ENCODE data around the gene AHDC1.
"Not testable (repeated sequence)": the region's sequence is repeated elsewhere in the genome, so short reads cannot be mapped to it uniquely, and the experiment has no call there.

Gene AHDC1

DNA sequence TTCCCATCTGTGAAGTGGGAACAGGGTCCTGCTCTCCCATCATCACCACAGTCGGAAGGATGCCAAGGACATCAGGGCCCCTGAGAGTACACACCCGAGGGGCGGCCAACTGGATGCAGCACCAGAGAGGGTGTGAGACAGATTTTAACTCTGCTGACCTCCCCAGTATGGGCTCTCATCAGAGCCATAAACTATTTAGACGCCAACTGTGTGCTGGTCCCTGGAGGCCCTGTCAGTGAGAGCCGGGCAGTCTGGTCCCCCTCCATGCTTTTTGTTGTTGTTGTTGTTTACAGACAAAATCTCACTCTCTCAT is 29.3 kb upstream of the AHDC1 start:
- DNase-seq (ENCODE audit: low read depth in 3 of 3) = no peak

- peak in 2 of 3 experiments; percentile 46 to 57 for DNase-seq (ENCODE audit: low read depth in 3 of 3)
These were observed 28.7 kb upstream of the AHDC1 start for GRCh38 chr1:27632387-27633297.

- no peak for DNase-seq (ENCODE audit: low read depth in 3 of 3)
These were observed 27.0 kb upstream of the AHDC1 start for GRCh38 chr1:27630859-27631491.

DNA sequence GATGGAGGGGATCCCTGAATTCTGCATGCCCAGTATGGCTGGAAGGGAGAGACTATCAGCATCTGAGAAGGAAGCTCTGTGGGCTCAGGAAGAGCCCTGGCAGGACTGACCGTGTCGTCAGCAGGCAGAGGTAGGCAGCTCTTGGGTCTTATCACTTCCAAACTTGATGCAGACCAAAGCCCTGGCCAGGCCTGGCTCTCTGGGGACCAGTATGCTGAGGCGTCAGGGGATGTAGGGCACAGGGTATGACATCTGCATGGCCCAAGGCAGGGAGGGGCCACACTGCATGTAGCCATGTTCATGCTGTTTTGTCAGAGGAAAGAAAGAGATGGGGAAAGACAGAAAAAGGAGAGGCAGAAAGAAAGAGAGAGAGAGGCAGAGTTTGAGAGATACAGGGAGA is 24.8 kb upstream of the AHDC1 start:
- no peak for DNase-seq (ENCODE audit: low read depth in 3 of 3)

- not testable (repeated sequence) for DNase-seq (ENCODE audit: low read depth in 3 of 3)
These were observed 23.8 kb upstream of the AHDC1 start for GRCh38 chr1:27627733-27628132.

GRCh38 chr1:27627061-27627460 is 23.1 kb upstream of the AHDC1 start:
- DNase-seq (ENCODE audit: low read depth in 3 of 3) = no peak

GRCh38 chr1:27626031-27626935 is 22.3 kb upstream of the AHDC1 start:
- no peak for DNase-seq (ENCODE audit: low read depth in 3 of 3)

- DNase-seq (ENCODE audit: low read depth in 3 of 3) = no peak
These were observed 20.7 kb upstream of the AHDC1 start for GRCh38 chr1:27624467-27625178.

GRCh38 chr1:27623327-27624212 is 19.6 kb upstream of the AHDC1 start:
- no peak for DNase-seq (ENCODE audit: low read depth in 3 of 3)

GRCh38 chr1:27622828-27623227 is 18.9 kb upstream of the AHDC1 start:
- DNase-seq (ENCODE audit: low read depth in 3 of 3) = no peak

DNA sequence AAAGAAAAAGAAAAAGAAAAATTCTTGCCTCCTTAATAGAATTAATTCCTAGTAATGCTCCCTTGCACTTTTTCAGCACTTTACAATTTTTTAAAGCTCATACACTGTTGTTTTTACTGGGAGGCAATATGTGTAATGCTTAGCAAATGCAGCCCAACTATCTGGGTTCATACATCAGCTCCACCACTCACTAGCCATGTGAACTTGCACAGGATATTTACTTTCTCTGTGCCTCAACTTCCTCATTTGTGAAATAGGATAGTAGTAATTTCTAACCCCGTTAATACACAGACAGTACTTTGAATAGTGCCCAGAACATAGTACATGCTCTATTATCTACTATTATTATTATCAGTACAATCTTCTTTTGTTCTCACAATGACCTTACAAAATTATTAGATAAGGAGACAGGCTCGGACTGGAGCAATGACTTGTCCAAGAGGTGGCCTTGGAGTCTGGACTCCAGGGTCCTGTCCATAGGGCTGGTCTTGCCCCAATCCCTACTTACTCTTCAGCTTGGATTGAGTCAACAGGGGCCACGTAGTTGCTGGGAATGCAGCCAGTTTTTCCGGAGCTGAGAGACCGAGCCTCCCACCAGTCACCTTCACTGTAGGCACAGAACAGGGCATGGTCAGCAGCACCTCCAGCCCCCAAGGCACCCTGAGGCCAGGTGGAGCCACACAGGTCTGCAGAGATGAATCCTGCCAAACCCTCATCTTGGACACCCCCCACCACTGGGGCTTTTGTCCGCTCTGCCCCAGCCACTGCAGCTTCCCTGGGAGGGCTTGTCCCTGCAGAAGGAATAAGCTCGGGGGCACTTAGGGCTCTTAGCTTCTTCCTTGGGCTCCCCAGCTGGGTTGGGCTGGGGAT is 17.3 kb upstream of the AHDC1 start:
- DNase-seq (ENCODE audit: low read depth in 3 of 3) = no peak

DNA sequence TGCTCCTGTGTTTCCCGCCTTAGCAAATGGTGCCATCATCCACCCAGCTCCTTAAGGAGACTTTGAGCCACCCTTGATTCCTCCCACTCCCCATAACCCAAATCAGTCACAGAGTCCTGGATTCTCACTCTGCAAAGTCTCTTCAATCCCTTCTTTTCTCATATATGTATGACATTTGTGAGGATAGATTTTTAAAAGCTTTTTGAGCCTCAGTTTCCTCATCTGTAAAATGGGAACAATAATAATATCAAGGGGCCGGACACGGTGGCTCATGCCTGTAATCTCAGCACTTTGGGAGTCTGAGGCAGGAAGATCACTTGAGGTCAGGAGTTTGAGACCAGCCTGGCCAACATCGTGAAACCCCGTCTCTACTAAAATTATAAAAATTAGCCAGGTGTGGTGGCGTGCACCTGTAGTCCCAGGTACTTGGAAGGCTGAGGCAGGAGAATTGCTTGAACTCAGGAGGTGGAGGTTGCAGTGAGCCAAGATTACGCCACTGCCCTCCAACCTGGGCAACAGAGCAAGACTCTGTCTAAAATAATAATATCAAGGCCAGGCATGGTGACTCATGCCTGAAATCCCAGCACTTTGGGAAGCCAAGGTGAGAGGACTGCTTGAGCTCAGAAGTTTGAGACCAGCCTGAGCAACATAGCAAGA is 16.0 kb upstream of the AHDC1 start:
- DNase-seq (ENCODE audit: low read depth in 3 of 3) = not testable (repeated sequence)

DNA sequence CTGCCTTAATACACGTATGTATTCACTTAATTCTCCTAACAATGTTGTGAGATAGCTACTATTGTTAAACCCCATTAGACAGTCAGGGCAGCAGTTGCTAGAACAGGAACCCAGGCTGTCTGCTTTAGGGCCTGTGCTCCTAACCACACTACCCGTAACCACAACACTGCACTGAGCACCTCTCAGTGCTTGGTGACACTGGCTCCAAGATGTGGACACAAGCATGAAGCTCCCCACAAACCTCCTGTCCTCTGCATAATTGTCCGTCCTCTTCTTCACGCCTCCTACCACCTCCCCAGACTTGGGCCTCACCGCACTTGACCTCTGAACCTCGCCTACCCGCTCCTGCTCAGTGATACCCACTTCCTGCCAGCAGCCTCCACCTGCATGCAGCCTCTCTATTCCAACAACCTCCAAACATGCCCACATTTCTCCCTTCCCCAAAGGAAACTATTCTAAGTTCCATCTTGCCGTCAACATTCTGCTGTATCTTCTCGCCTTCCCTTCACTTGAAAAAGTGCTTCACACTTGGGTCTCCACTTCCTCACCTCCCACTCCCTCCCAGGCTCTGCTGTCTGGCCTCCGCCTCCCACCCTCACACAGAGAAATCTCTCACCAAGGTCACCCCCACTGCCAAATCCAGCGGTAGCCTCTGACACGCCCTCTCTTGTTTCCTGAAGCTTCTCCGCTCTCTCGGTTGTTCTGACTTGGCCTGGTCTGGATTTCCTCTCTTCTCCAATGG is 14.6 kb upstream of the AHDC1 start:
- no peak for DNase-seq (ENCODE audit: low read depth in 3 of 3)

DNA sequence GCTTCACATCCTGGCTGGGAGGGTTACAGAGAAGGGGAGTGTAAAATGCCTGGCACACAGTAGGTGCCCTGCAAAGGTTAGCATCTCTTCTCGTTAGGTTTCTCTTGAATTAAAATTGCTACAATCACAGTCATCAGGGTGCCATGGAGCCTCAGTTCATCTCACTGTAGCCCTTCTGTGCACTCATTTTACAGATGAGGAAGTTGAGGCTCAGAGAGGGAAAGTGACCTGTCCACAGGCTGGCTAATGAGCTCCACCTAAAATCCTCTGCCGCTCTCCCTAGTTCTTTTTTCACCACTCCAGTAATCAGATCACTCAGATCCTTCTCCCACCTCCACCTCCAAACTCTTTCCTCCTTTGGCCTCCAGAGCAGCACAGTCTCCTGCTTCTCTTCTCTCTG is 13.5 kb upstream of the AHDC1 start:
- DNase-seq (ENCODE audit: low read depth in 3 of 3) = no peak

DNA sequence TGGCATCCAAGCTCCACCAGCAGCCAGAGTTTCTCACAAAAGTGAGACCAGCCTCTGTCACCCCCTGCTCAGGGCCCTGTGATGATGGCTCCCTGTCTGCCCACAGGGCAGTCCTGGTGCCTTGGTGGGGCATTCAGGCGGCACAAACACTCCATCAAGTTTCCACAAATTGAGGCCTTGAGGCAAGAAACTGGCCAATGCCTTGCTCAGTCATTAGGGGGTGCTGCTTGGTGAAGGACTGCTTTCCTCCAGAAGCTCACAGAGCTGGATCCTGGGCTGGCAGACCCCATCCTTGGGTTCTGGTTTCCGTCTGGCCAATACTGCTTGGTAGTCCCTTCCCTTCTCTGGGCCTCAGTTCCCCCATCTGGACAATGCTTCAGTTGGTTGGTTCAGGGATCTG is 12.5 kb upstream of the AHDC1 start:
- no peak for DNase-seq (ENCODE audit: low read depth in 3 of 3)

DNA sequence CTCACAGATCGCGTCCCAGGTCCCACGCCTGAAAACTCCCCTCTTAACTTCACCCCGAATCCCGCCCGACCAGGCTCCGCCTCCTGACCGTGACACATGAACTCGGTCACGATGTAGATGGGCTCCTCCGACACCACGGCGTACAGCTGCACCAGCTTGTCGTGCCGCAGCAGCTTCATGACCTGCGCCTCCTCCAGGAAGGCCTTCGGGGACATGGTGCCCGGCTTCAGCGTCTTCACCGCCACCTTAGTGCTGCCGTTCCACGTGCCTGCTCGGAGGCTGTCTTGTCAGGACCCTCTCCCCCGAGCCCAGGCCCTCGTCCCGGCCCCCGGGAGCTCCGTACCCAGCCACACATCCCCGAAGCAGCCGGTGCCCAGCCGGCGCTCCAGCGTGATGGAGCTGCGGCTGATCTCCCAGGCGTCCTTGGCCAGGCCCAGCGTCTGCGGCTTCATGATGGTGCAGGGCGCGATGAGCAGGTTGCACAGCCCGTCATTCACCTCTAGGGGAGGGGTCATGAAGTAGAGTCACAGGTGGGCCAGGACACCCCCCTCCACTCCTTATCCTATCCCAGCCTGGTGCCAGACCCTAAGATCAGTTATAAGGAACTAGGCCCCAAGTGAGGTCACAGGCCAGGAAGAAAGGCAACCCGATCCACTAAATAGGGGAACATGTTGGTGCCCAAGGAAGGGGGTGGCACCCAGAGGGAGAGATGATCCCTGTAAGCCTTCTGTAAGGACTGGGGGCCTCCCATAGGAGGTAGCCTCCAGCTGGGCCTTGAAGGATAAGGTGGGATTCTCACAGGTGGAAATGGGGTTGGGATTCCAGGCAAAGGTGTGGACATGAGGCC is 11.6 kb upstream of the AHDC1 start:
- no peak for DNase-seq (ENCODE audit: low read depth in 3 of 3)

DNA sequence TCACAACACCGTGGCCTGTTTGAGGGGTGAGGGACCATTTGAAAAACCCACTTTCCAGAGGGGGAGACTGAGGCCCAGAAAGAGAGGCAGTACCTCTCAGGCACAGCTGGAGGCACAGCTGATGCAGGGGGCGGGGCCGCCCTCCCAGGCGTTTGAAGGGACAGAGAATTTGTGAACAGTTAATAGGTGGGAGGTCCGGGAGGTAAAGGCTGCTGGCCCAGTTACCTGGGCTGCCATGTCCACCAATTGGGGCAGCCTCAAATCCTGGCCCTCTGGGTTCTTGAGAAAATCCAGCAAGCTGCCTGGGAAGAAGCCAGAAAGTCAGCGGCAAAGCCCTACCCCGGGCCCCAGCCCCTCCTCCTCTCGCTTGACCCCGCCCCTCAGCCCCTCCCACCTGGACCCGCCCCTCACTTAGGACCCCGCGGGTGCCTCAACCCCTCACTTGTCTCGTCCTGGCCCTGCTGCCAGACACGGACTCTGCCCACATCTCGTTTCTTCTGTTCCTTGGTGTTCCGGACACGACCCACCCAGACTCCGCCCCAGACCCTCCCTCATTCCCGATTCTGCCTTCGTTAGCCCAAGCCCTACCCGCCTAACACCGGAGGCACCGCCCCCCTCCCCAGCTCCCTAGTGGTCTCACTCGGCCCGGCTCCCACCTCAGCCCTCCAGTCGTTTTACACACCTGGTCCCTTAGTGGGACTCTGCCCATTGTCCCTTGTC is 10.8 kb upstream of the AHDC1 start:
- no peak for DNase-seq (ENCODE audit: low read depth in 3 of 3)
